DOHH2 (cell line): Measurements from ENCODE around the gene RNF17.

Experiments
- H3F3A ChIP-seq: fragments of 200-600 bp; sonication (generic), shearing (Covaris generic); 2 replicates; pipeline ENCODE4 v1.6.0; 2016; ENCODE audit warnings: antibody characterized with exemption, mild to moderate bottlenecking; ENCODE audit not compliant: control insufficient read depth, insufficient read depth
- H3K27ac ChIP-seq: fragments of 200-600 bp; sonication (generic); 2 replicates; pipeline ENCODE4 v1.5.1; 2014; ENCODE audit warnings: low read depth, mild to moderate bottlenecking, low read length, moderate library complexity
- H3K27me3 ChIP-seq: fragments of 200-600 bp; sonication (generic); 2 replicates; pipeline ENCODE4 v1.6.1; 2014; ENCODE audit warnings: mild to moderate bottlenecking, low read length, mixed read lengths; ENCODE audit not compliant: control insufficient read depth
- H3K36me3 ChIP-seq: fragments of 200-600 bp; sonication (generic); 2 replicates; pipeline ENCODE4 v1.6.1; 2014; ENCODE audit warnings: mild to moderate bottlenecking, low read length, moderate library complexity, mixed read lengths; ENCODE audit not compliant: control insufficient read depth
- H3K4me1 ChIP-seq: fragments of 200-600 bp; sonication (generic); 2 replicates; pipeline ENCODE4 v1.6.1; 2014; ENCODE audit warnings: mild to moderate bottlenecking, low read length, mixed read lengths; ENCODE audit not compliant: control insufficient read depth
- H3K4me2 ChIP-seq: fragments of 200-600 bp; sonication (generic); 2 replicates; pipeline ENCODE4 v1.6.0; 2014; ENCODE audit warnings: mild to moderate bottlenecking, low read length, moderate library complexity
- H3K4me3 ChIP-seq: fragments of 200-600 bp; sonication (generic); 2 replicates; pipeline ENCODE4 v1.5.1; 2014; ENCODE audit warnings: mild to moderate bottlenecking, low read length, mixed read lengths
- H3K79me2 ChIP-seq: fragments of 200-600 bp; sonication (generic); 2 replicates; pipeline ENCODE4 v1.6.1; 2014; ENCODE audit warnings: mild to moderate bottlenecking, low read length, mixed read lengths; ENCODE audit not compliant: control insufficient read depth
- H3K9me2 ChIP-seq: fragments of 200-600 bp; sonication (generic); replicated peaks from 2 replicates; pipeline ENCODE4 v1.6.1; 2014; ENCODE audit warnings: mild to moderate bottlenecking, low read length, mixed read lengths; ENCODE audit not compliant: control insufficient read depth
- H3K9me3 ChIP-seq: fragments of 200-600 bp; sonication (generic); 2 replicates; pipeline ENCODE4 v1.6.1; 2014; ENCODE audit warnings: antibody characterized with exemption, low read length, mixed read lengths; ENCODE audit not compliant: control insufficient read depth, insufficient read depth
- H4K20me1 ChIP-seq: fragments of 200-600 bp; sonication (generic); 2 replicates; pipeline ENCODE4 v1.6.0; 2014; ENCODE audit warnings: low read depth, mild to moderate bottlenecking, antibody characterized with exemption, low read length, moderate library complexity; ENCODE audit not compliant: control insufficient read depth, insufficient read depth
- EZH2phosphoT487 ChIP-seq: fragments of 200-600 bp; sonication (generic); IDR thresholded peaks from 2 replicates; pipeline ENCODE4 v1.6.1; 2017; ENCODE audit warnings: borderline replicate concordance, mild to moderate bottlenecking, antibody characterized with exemption, low read length, moderate library complexity, mixed read lengths
- TF ChIP-seq, protein P1 (sequence below): fragments of 200-600 bp; sonication (generic); IDR thresholded peaks from one replicate; pipeline ENCODE4 v1.5.1; 2014; ENCODE audit warnings: antibody characterized with exemption, mild to moderate bottlenecking, low read depth, low read length; ENCODE audit not compliant: poor library complexity, severe bottlenecking

Gene RNF17

DNA sequence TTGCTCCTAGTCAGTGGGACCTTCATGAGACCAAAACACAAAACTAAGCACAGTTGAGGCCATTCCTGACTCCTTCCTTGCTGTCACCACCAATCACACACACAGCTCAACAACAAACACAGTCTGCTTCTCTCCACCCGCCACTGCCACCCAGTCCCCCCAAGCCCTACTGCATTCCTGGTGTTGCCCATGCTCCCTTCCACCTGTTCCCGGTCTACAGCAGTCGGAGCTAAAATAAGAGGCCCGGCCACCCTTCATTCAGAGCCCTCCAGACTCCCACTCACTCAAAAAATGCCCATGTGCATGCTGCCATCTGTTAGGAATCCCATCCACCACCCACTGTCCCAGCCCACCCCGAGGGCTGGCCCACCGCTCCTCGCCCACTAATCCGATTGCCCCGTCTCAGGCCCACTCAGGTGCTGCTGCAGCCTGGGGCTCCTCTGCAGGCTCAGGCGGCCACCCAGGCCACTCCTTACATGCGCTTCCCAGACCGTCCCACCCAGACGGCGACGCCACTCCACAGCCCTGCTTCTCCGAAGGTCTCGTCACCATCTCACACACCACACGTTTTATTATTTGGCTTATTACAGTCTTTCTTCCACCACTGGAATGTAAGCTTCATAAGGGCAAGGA lies 127.6 kb downstream of the RNF17 start:
- no peaks in the 10 kb centered on the region for H3K27me3 ChIP-seq

DNA sequence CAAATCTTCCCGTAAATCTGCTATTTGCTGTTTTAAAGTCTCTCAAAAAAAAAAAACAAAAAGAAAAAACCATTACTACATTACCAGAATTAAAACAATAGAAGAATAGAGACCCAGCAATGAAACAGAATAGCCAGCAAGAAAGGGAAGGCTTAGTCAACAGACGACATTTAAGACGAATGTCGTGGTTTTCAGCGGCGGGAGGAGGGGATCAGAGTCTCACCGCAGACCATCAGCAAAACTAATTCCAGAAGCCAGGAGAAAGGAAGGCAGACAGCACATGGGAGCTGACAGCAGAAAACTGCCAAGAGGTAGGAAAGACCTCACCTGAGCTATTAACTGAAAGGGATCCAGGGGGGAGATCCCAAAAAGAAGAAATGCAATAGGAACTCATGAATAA lies 128.9 kb downstream of the RNF17 start:
- H4K20me1 ChIP-seq = no peaks in the 10 kb centered on the region
- no peaks in the 10 kb centered on the region for H3F3A ChIP-seq
- H3K27ac ChIP-seq = no peak overlapping the region
- H3K9me2 ChIP-seq = no peaks in the 10 kb centered on the region
- no peaks in the 10 kb centered on the region for H3K79me2 ChIP-seq
- H3K4me1 ChIP-seq = no peaks in the 10 kb centered on the region
- no peak overlapping the region for H3K4me2 ChIP-seq
- no peak overlapping the region for H3K4me3 ChIP-seq
- no peaks in the 10 kb centered on the region for H3K27me3 ChIP-seq
- H3K9me3 ChIP-seq = no peaks in the 10 kb centered on the region
- H3K36me3 ChIP-seq = peaks cover 61% of the 10 kb centered on the region
- TF ChIP-seq, protein P1, sequence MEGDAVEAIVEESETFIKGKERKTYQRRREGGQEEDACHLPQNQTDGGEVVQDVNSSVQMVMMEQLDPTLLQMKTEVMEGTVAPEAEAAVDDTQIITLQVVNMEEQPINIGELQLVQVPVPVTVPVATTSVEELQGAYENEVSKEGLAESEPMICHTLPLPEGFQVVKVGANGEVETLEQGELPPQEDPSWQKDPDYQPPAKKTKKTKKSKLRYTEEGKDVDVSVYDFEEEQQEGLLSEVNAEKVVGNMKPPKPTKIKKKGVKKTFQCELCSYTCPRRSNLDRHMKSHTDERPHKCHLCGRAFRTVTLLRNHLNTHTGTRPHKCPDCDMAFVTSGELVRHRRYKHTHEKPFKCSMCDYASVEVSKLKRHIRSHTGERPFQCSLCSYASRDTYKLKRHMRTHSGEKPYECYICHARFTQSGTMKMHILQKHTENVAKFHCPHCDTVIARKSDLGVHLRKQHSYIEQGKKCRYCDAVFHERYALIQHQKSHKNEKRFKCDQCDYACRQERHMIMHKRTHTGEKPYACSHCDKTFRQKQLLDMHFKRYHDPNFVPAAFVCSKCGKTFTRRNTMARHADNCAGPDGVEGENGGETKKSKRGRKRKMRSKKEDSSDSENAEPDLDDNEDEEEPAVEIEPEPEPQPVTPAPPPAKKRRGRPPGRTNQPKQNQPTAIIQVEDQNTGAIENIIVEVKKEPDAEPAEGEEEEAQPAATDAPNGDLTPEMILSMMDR = no peak
- TF ChIP-seq EZH2phosphoT487 = no peak

More for the DNA sequence above, 127.6 kb downstream of the RNF17 start:
- no peaks in the 10 kb centered on the region for H3K4me1 ChIP-seq
- H3K9me2 ChIP-seq = no peaks in the 10 kb centered on the region
- H3K4me3 ChIP-seq = no peak overlapping the region
- H3F3A ChIP-seq = no peaks in the 10 kb centered on the region
- no peak overlapping the region for H3K27ac ChIP-seq
- no peaks in the 10 kb centered on the region for H3K79me2 ChIP-seq
- no peak for TF ChIP-seq EZH2phosphoT487
- TF ChIP-seq, protein P1 = no peak
- H3K9me3 ChIP-seq = no peaks in the 10 kb centered on the region
- peaks cover 55% of the 10 kb centered on the region for H3K36me3 ChIP-seq
- H4K20me1 ChIP-seq = no peaks in the 10 kb centered on the region
- H3K4me2 ChIP-seq = no peak overlapping the region

DNA sequence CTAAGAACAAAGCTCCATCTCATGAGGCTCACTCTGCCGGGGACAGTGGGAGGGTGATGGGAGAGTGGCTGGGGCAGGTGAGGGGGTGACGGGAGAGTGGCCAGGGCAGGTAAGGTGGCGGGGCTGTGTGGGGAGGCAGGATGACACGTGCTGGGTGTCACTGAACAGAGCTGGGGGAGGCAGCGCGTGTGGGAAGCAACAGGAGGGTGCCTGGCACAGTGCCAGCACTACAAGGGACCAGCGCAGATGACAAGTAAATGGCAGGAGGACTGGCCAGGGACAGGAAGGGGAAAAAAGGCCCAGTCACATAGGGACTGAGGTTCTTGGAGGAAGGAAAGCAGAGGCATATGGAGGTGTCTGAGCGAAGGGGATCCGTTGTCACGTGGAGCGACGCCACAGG lies 129.9 kb downstream of the RNF17 start:
- H4K20me1 ChIP-seq = no peaks in the 10 kb centered on the region
- no peak for TF ChIP-seq EZH2phosphoT487
- TF ChIP-seq, protein P1 = no peak
- peaks cover 58% of the 10 kb centered on the region for H3K36me3 ChIP-seq
- H3K4me2 ChIP-seq = no peak overlapping the region
- H3K9me3 ChIP-seq = no peaks in the 10 kb centered on the region
- no peak overlapping the region for H3K4me3 ChIP-seq
- no peaks in the 10 kb centered on the region for H3K4me1 ChIP-seq
- no peak overlapping the region for H3K27ac ChIP-seq
- H3K79me2 ChIP-seq = no peaks in the 10 kb centered on the region
- H3K9me2 ChIP-seq = no peaks in the 10 kb centered on the region
- H3F3A ChIP-seq = no peaks in the 10 kb centered on the region
- no peaks in the 10 kb centered on the region for H3K27me3 ChIP-seq
